Effector memory CD4-positive, alpha-beta T cell (primary cell): ENCODE measurements around the gene SLC6A11.

Experiments used
- DNase-seq, 3 donors: peaks; one replicate each; pipeline ENCODE4 v3.0.0-alpha.2; 2020
- H3K27ac ChIP-seq: 2 replicates; pipeline ENCODE4 v1.7.0; 2013; ENCODE audit warnings: mild to moderate bottlenecking, low read length, moderate library complexity; ENCODE audit not compliant: insufficient read depth, poor library complexity, severe bottlenecking
- H3K27me3 ChIP-seq: replicated peaks from 2 replicates; pipeline ENCODE4 v1.7.0; 2013; ENCODE audit warnings: mild to moderate bottlenecking, low read length; ENCODE audit not compliant: insufficient read depth, control insufficient read depth, poor library complexity, severe bottlenecking
- H3K36me3 ChIP-seq: 2 replicates; pipeline ENCODE4 v1.7.0; 2013; ENCODE audit warnings: mild to moderate bottlenecking, low read length, moderate library complexity; ENCODE audit not compliant: control insufficient read depth, insufficient read depth
- H3K4me1 ChIP-seq: 2 replicates; pipeline ENCODE4 v1.7.0; 2013; ENCODE audit warnings: low read length, mild to moderate bottlenecking; ENCODE audit not compliant: control insufficient read depth, insufficient read depth, poor library complexity, severe bottlenecking
- H3K4me3 ChIP-seq: 2 replicates; pipeline ENCODE4 v1.7.0; 2013; ENCODE audit warnings: low read length, low read depth, mild to moderate bottlenecking; ENCODE audit not compliant: insufficient read depth, poor library complexity, severe bottlenecking
- H3K9me3 ChIP-seq: 2 replicates; pipeline ENCODE4 v1.7.0; 2013; ENCODE audit warnings: mild to moderate bottlenecking, low read length, moderate library complexity; ENCODE audit not compliant: control insufficient read depth

Gene SLC6A11

DNA sequence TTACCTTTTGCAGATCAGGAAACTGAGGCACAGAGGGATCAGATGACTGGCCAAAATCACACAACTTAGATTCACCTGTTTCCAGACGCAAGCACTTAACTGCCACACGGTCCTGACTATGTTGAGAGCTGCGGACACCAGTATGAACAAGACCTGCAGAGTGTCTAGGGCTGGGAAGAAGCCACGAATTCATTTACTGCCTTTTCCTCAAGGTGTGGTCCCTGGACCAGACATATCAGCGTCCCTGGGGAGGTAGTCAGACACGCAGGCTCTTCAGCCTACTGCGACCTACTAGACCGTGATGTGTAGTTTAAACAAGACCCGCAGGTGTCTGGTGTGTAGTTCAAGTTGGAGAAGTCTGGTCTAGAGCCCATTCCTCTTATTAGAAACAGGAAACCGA lies 541 bp upstream of the SLC6A11 start:
- no peak for DNase-seq
- H3K27ac ChIP-seq = no peak overlapping the region
- H3K36me3 ChIP-seq = no peaks in the 10 kb centered on the region
- H3K9me3 ChIP-seq = no peaks in the 10 kb centered on the region
- H3K4me3 ChIP-seq = no peak overlapping the region
- H3K4me1 ChIP-seq = no peaks in the 10 kb centered on the region
- peaks cover 4% of the 10 kb centered on the region for H3K27me3 ChIP-seq

DNA sequence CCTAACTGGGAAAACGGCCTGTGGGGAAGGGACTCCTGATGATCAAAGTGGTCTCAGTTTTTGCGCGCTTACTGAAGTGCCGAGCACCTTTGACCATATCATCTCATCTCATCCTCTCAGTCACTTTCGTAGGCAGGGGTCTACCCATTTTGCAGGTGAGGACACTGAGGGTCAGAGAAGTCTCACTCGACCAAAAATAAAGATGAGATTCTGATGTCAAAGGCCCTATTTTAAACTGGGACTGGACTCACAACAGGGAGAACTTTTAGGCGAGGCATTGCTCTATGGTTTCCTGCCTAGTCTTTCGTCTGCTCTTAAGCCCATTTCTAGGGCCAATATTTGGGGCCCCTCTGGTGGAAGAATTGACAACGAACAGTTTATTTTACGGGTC lies 830 bp downstream of the SLC6A11 start:
- Histone ChIP-seq H3K4me1 (no peaks in the 10 kb centered on the region), H3K27me3 (peaks cover 5% of the 10 kb centered on the region), H3K4me3 (no peak overlapping the region), H3K36me3 (no peaks in the 10 kb centered on the region), H3K27ac (no peak overlapping the region), H3K9me3 (no peaks in the 10 kb centered on the region)
- no peak for DNase-seq

GRCh38 chr3:10817506-10817905 lies 1.5 kb downstream of the SLC6A11 start:
- H3K4me1 ChIP-seq = no peaks in the 10 kb centered on the region
- DNase-seq = no peak
- no peak overlapping the region for H3K4me3 ChIP-seq
- no peaks in the 10 kb centered on the region for H3K36me3 ChIP-seq
- no peaks in the 10 kb centered on the region for H3K9me3 ChIP-seq
- peaks cover 7% of the 10 kb centered on the region for H3K27me3 ChIP-seq
- H3K27ac ChIP-seq = no peak overlapping the region

DNA sequence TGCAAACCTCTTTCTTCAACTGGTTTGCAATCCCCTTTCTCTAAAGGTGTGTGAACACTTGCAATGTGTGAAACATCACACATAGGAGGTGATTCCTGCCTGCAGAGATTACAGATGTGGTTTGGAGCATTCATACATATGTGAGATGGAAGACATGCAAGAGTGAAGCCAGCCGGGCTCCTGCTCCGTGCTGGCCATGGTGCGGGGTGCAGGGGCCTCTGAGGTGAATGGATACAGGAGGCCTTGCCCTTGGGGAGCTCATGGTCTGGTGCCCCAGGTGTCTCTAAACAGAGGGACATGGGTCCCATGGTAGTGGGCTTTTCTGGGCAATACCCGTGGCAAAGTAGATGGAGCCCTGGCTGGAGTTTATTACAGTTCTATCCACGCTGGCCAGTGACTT lies 6.0 kb downstream of the SLC6A11 start:
- H3K27ac ChIP-seq = no peak overlapping the region
- H3K9me3 ChIP-seq = no peaks in the 10 kb centered on the region
- no peaks in the 10 kb centered on the region for H3K36me3 ChIP-seq
- no peaks in the 10 kb centered on the region for H3K4me1 ChIP-seq
- peaks cover 5% of the 10 kb centered on the region for H3K27me3 ChIP-seq
- H3K4me3 ChIP-seq = no peak overlapping the region
- DNase-seq = no peak

DNA sequence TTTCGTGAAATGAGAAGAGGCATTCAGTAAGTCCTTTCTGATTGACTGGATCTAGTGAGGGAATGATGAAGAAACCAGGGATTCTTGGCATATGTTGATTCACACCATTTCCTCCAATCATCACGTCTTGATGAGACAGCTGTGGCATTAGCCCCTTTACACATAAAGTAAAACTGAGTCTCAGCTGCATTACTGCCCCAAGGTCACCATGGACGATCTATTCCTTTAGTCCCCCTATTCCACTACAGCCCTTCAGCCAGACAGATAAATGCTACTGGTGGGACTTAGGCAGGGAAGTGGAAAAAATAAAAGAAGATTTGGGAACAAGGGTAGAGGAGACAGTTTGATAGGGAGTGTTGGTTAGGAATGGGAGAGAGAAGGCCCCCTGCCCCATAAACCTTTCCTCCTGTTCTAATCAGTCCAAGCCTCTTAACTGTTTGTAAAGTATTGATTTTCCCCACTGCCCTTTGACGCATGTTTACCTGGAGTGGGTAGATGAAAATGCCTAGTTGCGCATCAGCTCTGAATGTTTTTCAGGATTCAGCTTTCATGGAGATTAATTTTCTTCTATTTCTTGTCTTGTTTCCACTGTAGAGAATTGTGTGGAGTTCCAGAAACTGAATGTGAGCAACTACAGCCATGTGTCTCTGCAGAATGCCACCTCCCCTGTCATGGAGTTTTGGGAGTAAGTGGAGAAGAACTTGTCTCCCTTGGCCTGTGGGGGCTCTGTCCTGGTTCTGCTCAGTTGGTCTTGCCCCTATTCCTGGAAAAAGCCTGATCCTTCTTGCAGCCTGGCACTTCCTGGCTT lies 6.9 kb downstream of the SLC6A11 start:
- Histone ChIP-seq H3K27ac (no peak overlapping the region), H3K36me3 (no peaks in the 10 kb centered on the region), H3K4me3 (no peak overlapping the region), H3K9me3 (no peaks in the 10 kb centered on the region), H3K27me3 (peaks cover 3% of the 10 kb centered on the region), H3K4me1 (no peaks in the 10 kb centered on the region)
- DNase-seq = no peak

- Histone ChIP-seq H3K4me1 (no peaks in the 10 kb centered on the region), H3K4me3 (no peak overlapping the region), H3K9me3 (no peaks in the 10 kb centered on the region), H3K36me3 (no peaks in the 10 kb centered on the region), H3K27me3 (peaks cover 3% of the 10 kb centered on the region), H3K27ac (no peak overlapping the region)
- no peak for DNase-seq
Measured at GRCh38 chr3:10823516-10823818, 7.4 kb downstream of the SLC6A11 start.

- peaks cover 3% of the 10 kb centered on the region for H3K27me3 ChIP-seq
- H3K36me3 ChIP-seq = no peaks in the 10 kb centered on the region
- H3K27ac ChIP-seq = no peak overlapping the region
- no peak overlapping the region for H3K4me3 ChIP-seq
- no peaks in the 10 kb centered on the region for H3K4me1 ChIP-seq
- H3K9me3 ChIP-seq = no peaks in the 10 kb centered on the region
- DNase-seq = no peak
Measured at GRCh38 chr3:10824468-10824867, 8.4 kb downstream of the SLC6A11 start.

DNA sequence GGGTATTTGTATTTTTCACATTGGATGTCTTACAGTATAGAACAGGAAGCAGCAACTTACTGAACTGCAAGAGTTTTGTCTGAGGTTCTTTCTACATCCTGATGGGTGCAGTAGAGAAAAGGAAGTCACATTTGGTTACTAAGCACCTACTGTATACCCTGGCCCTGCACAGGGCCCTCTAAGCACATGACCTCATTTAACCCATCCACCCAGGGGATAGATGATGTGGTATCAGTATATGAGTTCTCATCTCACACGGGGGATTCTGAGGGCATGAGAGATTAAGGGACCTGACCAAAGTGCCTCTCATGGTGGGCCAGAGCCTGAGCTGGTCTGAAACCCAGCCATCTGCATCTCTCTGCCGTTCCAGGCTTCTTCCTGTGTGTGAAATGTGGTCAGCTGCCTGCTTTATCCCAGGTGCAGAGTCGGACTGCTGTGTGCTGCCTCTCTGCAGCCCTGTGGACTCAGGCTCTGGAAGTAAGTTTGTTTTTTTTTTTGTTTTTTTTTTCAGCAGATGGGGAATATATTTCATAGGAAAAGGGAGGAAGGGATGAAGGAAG lies 17.9 kb downstream of the SLC6A11 start:
- Histone ChIP-seq H3K27me3 (no peaks in the 10 kb centered on the region), H3K27ac (no peak overlapping the region), H3K4me3 (no peak overlapping the region), H3K4me1 (no peaks in the 10 kb centered on the region), H3K9me3 (no peaks in the 10 kb centered on the region), H3K36me3 (no peaks in the 10 kb centered on the region)
- no peak for DNase-seq

DNA sequence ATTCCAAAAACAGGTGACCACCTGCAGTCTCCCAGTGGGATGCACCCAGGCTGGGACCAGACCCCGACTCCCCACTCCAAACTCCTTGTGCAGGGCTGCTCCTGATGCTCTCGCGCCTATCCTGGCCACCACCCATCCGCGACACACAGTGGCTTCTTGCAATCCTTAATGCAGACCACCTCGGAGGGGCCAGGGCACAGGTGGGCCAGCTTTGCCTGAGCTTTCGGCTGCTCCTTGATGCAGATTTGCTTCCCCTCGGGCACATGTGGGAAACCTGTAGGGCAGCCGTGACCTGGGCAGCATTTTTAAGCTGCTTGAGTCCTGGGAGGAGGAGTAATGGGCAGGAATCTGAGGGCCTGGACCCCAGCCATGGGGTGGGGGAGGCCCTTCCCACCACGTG lies 18.9 kb downstream of the SLC6A11 start:
- Histone ChIP-seq H3K4me3 (no peak overlapping the region), H3K27ac (no peak overlapping the region), H3K36me3 (no peaks in the 10 kb centered on the region), H3K27me3 (no peaks in the 10 kb centered on the region), H3K4me1 (no peaks in the 10 kb centered on the region), H3K9me3 (no peaks in the 10 kb centered on the region)
- no peak for DNase-seq

- Histone ChIP-seq H3K27ac (no peak overlapping the region), H3K4me1 (no peaks in the 10 kb centered on the region), H3K27me3 (no peaks in the 10 kb centered on the region), H3K36me3 (no peaks in the 10 kb centered on the region), H3K9me3 (no peaks in the 10 kb centered on the region), H3K4me3 (no peak overlapping the region)
- DNase-seq = no peak
Measured at GRCh38 chr3:10835406-10835805, 19.4 kb downstream of the SLC6A11 start.
